Vagina (tissue), 2 donors: Measurements from ENCODE around the gene ZFAND2A.

Experiments used
- POLR2A ChIP-seq, 2 donors: fragments of 450-650 bp; IDR thresholded peaks; one replicate each; pipeline ENCODE4 v1.6.1; 2017; ENCODE audit warnings: antibody characterized with exemption in 2 of 2, mild to moderate bottlenecking in 2 of 2, moderate library complexity in 2 of 2
- TF ChIP-seq, protein P1 (sequence below), 3 experiments: fragments of 450-650 bp in 2 of 3; fragments of 200-600 bp in 1 of 3; sonication (generic) in 1 of 3; IDR thresholded peaks; one replicate each; pipeline ENCODE4 v1.5.1; 2017 to 2019; ENCODE audit warnings: antibody characterized with exemption in 3 of 3, mild to moderate bottlenecking in 2 of 3, moderate library complexity in 2 of 3

DNA sequence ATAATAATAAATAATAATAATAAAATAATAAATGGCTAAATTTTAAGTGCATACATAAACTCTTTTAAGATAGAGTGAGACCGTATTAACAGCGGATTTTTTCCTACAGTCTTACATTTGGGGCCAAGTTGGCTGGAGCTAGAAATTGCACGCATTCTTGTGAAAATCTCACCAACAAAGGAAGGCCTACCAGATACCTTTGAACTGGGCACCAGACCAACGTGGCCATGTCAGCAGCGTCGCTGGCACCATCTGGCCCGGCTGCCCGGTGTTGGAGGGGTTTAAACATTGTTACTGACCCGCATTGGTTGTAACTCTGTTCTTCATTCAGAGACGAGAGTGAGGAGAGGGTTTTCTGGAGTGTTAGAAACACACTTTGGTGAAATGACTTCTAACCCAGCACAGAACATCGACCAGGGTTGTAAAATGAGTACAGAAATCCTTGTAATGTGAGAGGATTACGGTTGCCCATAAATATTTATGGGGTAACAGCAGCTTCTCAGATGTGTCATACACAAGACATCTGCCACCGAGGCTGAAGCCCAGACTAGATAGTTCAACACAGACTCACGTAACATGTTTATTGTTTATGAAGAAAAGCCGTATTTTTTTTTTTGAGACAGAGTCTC, 38.1 kb upstream of the ZFAND2A start:
- TF ChIP-seq, protein P1, sequence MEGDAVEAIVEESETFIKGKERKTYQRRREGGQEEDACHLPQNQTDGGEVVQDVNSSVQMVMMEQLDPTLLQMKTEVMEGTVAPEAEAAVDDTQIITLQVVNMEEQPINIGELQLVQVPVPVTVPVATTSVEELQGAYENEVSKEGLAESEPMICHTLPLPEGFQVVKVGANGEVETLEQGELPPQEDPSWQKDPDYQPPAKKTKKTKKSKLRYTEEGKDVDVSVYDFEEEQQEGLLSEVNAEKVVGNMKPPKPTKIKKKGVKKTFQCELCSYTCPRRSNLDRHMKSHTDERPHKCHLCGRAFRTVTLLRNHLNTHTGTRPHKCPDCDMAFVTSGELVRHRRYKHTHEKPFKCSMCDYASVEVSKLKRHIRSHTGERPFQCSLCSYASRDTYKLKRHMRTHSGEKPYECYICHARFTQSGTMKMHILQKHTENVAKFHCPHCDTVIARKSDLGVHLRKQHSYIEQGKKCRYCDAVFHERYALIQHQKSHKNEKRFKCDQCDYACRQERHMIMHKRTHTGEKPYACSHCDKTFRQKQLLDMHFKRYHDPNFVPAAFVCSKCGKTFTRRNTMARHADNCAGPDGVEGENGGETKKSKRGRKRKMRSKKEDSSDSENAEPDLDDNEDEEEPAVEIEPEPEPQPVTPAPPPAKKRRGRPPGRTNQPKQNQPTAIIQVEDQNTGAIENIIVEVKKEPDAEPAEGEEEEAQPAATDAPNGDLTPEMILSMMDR (IDR thresholded peaks at IDR 0.05): no peak
- no peak for TF ChIP-seq POLR2A (IDR thresholded peaks at IDR 0.05)
